Measurements from ENCODE around the gene FGD3. TPM values are rescaled to one million over a fixed set of nuclear protein-coding genes. Genes with fewer than 3 reads are reported as not detected.
"Not testable (repeated sequence)": the region's sequence is repeated elsewhere in the genome, so short reads cannot be mapped to it uniquely, and the experiment has no call there.

Gene FGD3
- polyA plus RNA-seq, 1 donor = 5.5 TPM

- no peak for DNase-seq
These were observed 31.1 kb downstream of the FGD3 start for GRCh38 chr9:92978345-92978875.

DNA sequence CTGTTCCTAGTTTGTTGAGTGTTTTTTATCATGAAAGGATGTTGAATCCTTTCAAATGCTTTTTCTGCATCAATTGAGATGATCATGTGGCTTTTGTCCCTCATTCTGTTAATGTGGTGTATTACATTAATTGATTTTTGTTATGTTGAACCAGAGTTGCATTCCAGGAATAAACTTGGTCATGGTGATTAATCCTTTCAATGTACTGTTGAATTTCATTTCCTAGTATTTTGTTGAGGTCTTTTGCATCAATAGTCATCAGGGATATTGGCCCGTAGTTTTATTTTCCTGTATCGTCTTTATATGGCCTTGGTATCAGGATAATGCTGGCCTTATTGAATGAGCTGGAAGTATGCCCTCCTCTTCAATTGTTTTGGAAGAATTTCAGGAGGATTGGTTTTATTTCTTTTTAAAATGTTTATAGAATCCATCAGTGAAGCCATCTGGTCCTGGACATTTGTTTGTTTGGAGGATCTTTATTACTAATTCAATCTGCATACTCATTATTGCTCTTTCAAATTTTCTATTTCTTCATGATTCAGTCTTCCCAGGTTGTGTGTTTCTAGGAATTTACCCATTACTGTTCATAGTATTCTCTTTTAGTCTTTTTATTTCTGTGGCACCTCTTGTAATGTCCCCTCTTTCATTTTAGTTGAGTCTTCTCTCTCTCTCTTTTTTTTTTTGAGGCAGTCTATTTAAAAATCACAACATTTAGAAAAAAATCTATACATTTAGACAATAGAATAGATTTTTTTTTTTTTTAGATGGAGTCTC is 32.1 kb downstream of the FGD3 start:
- DNase-seq = no peak

DNA sequence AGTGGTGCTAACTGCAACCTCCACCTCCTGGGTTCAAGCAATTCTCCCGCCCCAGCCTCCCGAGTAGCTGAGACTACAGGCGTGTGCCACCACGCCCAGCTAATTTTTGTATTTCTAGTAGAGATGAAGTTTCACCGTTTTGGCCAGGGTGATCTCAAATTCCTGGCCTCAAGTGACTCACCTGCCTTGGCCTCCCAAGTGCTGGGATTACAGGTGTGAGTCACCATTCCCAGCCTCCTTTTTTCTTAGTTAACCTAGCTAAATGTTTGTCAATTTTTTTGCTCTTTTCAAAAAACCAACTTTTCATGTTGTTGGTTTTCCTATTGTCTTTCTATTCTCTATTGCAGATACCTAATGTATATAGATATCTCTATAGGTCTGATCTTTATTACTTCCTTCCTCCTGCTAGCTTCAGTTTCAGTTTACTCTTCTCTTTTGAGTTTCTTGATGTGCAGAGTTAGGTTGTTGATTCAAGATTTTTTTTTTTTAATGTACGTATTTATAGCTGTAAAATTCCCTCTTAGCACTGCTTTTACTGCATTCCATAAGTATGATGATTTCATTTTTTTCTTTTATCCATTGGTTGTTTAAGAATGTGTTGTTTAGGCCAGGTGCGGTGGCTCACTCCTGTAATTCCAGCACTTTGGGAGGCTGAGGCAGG is 32.9 kb downstream of the FGD3 start:
- DNase-seq = no peak

GRCh38 chr9:92982130-92982529 is 34.8 kb downstream of the FGD3 start:
- DNase-seq = no peak

- no peak for DNase-seq
These were observed 36.8 kb downstream of the FGD3 start for GRCh38 chr9:92983984-92984589.

DNA sequence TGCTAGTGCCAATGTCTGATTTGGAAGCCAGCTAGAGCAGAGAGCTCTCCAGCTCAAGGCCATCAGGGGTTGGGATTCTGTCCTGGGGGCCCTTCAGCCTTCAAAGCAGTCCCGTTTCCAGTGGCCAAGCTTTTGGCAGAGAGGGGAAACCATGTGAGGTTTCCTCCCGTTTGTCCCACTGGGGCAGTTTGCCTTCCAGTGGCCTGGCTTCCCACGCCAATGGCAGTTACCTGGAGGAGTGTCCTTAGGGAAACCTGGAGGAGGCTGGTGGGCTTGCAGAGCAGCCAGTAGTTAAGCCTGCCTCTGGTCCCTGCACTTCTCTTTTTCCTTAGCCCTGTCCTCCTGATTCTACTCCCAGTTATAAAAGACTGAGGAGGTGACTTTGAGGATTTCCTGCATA is 37.7 kb downstream of the FGD3 start:
- no peak for DNase-seq

DNA sequence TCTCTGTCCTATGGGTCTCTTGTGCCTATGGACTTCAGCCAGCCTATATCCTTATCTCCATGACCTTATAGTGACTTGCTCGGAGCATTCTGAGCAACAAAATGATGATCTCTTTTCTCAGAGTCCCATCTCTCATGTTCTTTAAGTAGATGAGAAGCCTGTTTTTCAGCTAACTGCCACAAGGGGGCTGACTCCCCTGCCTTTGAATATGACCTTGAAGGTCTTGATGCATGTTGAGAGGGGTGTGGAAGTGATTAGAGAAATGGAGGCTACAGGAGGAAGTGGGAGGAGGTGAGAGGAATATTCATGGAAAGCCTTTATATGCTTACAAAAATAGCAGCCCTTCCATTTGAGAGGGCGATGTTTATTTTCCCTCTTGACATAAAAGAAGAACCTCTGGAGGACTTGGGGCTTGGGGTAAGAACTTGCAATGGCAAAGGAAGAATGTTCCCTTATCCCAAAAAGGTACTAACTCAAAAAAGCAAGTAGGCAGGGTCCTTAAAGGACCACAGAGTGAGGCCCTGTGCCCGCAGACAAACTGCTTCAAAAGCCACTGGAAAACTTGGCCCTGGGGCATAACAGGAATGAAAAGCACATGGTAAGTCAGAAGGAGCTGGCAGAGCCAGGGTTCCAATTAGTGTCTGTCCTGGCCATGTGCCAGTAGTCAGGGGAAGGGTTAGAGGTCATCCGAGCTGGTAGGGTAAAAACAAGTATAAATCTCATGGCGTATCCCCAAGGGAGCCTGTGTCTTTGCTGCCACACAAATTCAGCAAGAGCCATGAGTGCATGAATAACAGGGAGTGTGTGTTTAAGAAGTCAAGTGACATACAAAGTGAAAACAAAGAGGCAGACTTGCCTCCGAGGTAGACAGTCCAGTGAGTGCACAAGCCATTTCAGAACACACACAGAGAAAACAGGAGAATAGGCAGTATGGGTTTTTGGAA is 39.1 kb downstream of the FGD3 start:
- no peak for DNase-seq

GRCh38 chr9:92988215-92988768 is 41.0 kb downstream of the FGD3 start:
- no peak for DNase-seq

GRCh38 chr9:92989561-92989960 is 42.2 kb downstream of the FGD3 start:
- DNase-seq = no peak

DNA sequence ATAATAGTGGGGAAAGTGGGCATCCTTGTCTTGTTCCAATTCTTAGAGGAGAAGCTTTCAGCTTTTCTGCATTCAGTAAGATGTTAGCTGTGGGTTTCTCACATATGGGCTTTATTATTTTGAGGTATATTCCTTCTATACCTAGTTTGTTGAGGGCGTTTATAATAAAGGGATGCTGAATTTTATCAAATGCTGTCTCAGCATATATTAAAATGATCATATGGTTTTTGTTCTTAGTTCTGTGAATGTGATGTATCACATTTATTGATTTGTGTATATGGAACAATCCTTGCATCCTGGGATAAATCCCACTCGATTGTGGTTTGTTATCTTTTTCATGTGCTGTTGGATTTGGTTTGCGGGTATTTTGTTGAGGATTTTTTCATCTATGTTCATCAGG is 43.1 kb downstream of the FGD3 start:
- DNase-seq = no peak

DNA sequence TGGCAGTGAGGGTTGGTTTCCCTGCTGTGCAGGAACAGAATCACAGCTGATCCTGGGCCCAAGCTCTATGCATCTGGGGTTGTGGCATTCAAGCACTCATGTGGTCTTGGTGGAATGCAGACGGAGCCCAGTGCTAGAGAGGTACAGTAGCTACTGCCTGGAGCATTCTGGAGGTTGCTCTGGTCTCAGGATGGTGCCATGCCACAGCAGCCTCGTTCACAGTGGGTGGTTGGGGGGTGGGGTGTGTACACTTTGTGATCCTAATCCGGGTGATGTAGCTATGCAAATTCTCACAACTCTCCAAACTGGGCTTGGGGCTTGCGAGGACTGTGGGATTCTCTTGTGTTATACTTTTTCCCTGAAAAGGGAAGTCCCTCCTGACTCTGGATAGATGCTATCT is 45.2 kb downstream of the FGD3 start:
- DNase-seq = no peak

DNA sequence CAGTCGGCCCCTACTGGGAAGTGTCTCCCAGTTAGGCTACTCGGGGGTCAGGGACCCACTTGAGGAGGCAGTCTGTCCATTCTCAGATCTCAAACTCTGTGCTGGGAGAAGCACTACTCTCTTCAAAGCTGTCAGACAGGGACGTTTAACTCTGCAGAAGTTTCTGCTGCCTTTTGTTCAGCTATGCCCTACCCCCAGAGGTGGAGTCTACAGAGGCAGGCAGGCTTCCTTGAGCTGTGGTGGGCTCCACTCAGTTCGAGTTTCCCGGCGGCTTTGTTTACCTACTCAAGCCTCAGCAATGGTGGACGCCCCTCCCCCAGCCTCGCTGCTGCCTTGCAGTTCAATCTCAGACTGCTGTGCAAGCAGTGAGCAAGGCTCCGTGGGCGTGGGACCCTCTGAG is 51.5 kb downstream of the FGD3 start:
- not testable (repeated sequence) for DNase-seq

DNA sequence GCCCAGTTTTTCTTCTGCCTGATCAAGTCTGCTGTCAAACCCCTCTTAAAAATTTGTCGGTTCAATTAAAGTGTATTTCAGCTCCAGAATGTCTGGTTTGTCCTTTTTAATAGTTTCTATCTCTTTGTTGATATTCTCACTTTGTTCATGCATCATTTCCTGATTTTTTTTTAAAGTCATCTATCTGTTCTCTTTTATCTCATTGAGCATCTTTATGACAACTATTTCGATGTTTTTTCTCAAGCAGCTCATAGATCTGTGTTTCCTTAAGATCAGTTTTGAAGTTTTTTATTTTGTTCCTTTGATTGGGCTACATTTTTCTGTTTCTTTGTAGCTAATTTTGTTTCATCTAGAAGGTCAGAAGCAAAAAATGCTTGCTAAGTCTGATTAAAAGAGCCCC is 53.7 kb downstream of the FGD3 start:
- DNase-seq = no peak

GRCh38 chr9:93002700-93003099 is 55.4 kb downstream of the FGD3 start:
- no peak for DNase-seq

DNA sequence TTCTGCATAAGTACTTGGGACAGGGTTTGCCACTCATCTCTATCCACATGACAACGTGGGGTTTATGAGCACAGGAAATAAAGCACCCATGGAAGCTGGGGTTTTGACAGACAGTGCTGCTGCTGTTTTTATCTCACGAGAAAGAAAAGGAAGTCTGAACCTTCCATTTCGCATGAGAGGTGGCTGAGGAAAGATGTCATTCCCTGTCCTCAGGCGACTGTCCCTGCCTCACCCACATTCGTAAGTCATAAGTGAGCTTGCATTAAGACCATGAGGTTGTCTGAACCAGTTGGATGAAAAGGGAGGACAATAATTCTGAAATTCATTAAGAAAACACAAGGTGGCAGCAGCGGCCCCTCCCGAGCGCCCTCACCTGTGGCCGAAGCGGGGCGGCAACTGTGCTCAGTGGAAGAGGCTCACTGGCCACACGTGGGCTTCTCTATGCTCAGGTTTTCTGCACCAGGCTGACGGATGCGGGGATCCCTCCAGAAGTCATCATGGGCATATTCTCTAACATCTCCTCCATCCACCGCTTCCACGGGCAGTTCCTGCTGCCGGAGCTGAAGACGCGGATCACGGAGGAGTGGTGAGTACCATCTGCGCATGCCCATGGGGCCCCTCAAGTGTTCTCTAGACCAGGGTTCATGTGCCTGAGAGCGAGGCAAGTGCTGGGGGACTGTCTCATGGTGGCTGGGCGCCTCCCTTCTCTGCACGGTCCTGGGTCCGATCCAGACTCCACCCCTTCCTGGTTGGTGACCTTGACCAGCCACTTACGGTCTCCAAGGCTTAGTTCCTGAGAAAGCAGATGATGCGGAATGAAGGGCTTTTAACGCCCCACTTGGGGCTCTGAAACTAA is 56.5 kb downstream of the FGD3 start:
- DNase-seq = peak; percentile 57

- no peak for DNase-seq
These were observed 57.2 kb downstream of the FGD3 start for GRCh38 chr9:93004561-93004960.

- no peak for DNase-seq
These were observed 58.6 kb downstream of the FGD3 start for GRCh38 chr9:93005876-93006275.

GRCh38 chr9:93007529-93008058 is 60.3 kb downstream of the FGD3 start:
- no peak for DNase-seq

DNA sequence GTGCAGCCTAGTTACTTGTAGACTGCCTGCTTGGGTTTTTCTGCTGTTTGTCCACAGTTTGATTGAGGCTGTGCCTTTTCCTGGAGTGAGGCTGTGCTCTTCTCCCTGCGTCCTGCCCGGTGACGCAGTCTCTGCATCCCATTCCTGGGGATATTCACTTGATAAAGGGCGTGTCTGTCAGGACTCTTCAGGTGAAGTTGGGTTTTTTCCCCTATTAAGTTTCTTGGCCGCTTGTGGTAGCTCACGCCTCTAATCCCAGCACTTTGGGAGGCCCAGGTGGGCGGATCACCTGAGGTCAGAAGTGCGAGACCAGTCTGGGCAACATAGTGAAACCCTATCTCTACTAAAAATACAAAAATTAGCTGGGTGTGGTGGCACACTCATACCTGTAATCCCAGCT is 61.1 kb downstream of the FGD3 start:
- no peak for DNase-seq

DNA sequence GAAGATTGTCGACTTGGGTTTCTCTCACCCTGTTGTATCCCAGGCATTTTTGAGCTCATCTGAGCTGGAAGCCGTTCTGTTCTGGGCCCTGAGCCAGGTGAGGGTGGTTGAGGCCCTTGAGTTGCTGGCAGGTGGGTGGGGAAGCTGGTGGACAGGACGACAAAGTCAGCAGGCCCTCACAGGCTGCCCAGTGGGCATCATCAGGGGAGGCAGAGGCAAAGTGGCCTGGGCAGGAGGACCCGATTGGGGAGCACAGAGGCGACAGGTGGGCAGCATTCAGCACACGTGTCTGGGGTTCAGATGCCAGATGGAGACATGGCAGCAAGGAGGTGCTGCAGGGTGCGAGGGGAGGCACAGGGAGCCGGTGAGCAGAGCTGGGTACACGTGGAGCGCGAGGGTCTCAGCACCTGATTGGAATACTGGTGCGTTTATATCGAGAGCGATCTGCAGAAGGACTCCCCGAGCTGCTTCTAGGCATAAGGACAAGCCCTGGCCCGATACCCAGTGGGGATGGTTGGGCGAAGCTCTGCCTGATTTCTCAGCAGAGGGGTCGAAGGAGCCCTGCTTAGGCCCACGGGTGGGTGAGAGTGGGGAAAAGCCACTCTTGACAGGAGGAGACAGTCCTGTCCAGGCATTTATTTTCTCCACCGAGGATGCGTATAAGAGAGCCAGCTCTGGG is 62.2 kb downstream of the FGD3 start:
- no peak for DNase-seq
